Testis (tissue), 2 donors: ENCODE results near the gene NFATC1.

Experiments used
- POLR2A ChIP-seq: fragments of 450-650 bp; IDR thresholded peaks from one replicate; pipeline ENCODE4 v1.6.1; 2017; ENCODE audit warnings: antibody characterized with exemption, mild to moderate bottlenecking, moderate library complexity
- TF ChIP-seq, protein P1 (sequence below), 3 experiments: fragments of 450-650 bp in 2 of 3; fragments of 200-600 bp in 1 of 3; sonication (generic) in 1 of 3; IDR thresholded peaks; one replicate each; pipeline ENCODE4 v1.5.1; 2016 to 2019; ENCODE audit warnings: antibody characterized with exemption in 3 of 3, mild to moderate bottlenecking in 2 of 3, moderate library complexity in 1 of 3

GRCh38 chr18:79476918-79477571 is 81.3 kb downstream of the NFATC1 start:
- TF ChIP-seq, protein P1, sequence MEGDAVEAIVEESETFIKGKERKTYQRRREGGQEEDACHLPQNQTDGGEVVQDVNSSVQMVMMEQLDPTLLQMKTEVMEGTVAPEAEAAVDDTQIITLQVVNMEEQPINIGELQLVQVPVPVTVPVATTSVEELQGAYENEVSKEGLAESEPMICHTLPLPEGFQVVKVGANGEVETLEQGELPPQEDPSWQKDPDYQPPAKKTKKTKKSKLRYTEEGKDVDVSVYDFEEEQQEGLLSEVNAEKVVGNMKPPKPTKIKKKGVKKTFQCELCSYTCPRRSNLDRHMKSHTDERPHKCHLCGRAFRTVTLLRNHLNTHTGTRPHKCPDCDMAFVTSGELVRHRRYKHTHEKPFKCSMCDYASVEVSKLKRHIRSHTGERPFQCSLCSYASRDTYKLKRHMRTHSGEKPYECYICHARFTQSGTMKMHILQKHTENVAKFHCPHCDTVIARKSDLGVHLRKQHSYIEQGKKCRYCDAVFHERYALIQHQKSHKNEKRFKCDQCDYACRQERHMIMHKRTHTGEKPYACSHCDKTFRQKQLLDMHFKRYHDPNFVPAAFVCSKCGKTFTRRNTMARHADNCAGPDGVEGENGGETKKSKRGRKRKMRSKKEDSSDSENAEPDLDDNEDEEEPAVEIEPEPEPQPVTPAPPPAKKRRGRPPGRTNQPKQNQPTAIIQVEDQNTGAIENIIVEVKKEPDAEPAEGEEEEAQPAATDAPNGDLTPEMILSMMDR (IDR thresholded peaks at IDR 0.05) = no peak
- TF ChIP-seq POLR2A = no peak
